Measurements from ENCODE around the gene ITIH2. TPM values are rescaled to one million over a fixed set of nuclear protein-coding genes. Genes with fewer than 3 reads are reported as not detected.
A peak's percentile ranks its signal among the peaks of the same experiment; 100 is the strongest.
"Not testable (repeated sequence)": the region's sequence is repeated elsewhere in the genome, so short reads cannot be mapped to it uniquely, and the experiment has no call there.

Gene ITIH2
- total RNA-seq, 6 experiments from 2014 or later, result 399 to 1,113 (median 694) TPM

GRCh38 chr10:7722927-7723529, 19.9 kb downstream of the ITIH2 start:
- TF ChIP-seq, protein P1, sequence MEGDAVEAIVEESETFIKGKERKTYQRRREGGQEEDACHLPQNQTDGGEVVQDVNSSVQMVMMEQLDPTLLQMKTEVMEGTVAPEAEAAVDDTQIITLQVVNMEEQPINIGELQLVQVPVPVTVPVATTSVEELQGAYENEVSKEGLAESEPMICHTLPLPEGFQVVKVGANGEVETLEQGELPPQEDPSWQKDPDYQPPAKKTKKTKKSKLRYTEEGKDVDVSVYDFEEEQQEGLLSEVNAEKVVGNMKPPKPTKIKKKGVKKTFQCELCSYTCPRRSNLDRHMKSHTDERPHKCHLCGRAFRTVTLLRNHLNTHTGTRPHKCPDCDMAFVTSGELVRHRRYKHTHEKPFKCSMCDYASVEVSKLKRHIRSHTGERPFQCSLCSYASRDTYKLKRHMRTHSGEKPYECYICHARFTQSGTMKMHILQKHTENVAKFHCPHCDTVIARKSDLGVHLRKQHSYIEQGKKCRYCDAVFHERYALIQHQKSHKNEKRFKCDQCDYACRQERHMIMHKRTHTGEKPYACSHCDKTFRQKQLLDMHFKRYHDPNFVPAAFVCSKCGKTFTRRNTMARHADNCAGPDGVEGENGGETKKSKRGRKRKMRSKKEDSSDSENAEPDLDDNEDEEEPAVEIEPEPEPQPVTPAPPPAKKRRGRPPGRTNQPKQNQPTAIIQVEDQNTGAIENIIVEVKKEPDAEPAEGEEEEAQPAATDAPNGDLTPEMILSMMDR (IDR thresholded peaks at IDR 0.05), result no peak
- no peak for TF ChIP-seq POLR2A (IDR thresholded peaks at IDR 0.05)
- Histone ChIP-seq H3K27ac (no peak overlapping the region), H3K4me3 (no peak overlapping the region), H3K36me3 (peaks cover 0 to 90% (median 36%) of the 10 kb centered on the region in 4 donors), H3K9me3 (no peaks in the 10 kb centered on the region), H3K4me1 (no peaks in the 10 kb centered on the region), H3K27me3 (no peaks in the 10 kb centered on the region)
- 87% methylated on average over 14 of the region's 18 CpGs for WGBS (ENCODE audit: insufficient coverage, low coverage, low lambda C conversion rate, missing lambda C conversion rate)
- intact Hi-C loops (cut with DNase I), result no loop called here
- DNase-seq (no peak), ATAC-seq (peak in 2 of 4 donors; percentile 14 to 44)

GRCh38 chr10:7734821-7735220, 31.7 kb downstream of the ITIH2 start:
- H3K4me3 ChIP-seq, result no peak overlapping the region
- no CpG with 5 or more reads among the region's 13 CpGs for WGBS (ENCODE audit: insufficient coverage, low coverage, low lambda C conversion rate, missing lambda C conversion rate)
- no peak for DNase-seq
- no peak overlapping the region for H3K27ac ChIP-seq
- no peaks in the 10 kb centered on the region for H3K4me1 ChIP-seq
- intact Hi-C loops (cut with DNase I), result no loop called here
- H3K36me3 ChIP-seq, result peaks cover 0 to 85% (median 39%) of the 10 kb centered on the region in 4 donors
- peak; percentile 15 to 45 (median 21) for ATAC-seq
- TF ChIP-seq POLR2A (IDR thresholded peaks at IDR 0.05), result no peak
- TF ChIP-seq, protein P1 (IDR thresholded peaks at IDR 0.05), result no peak
- no peaks in the 10 kb centered on the region for H3K9me3 ChIP-seq
- H3K27me3 ChIP-seq, result no peaks in the 10 kb centered on the region

- H3K27me3 ChIP-seq, result no peaks in the 10 kb centered on the region
- WGBS (ENCODE audit: insufficient coverage, low coverage, low lambda C conversion rate, missing lambda C conversion rate), result 73% methylated on average over 14 of the region's 20 CpGs
- no peak overlapping the region for H3K4me3 ChIP-seq
- intact Hi-C loops (cut with DNase I), result no loop called here
- H3K27ac ChIP-seq, result no peak overlapping the region
- H3K9me3 ChIP-seq, result no peaks in the 10 kb centered on the region
- H3K4me1 ChIP-seq, result no peaks in the 10 kb centered on the region
- peaks cover 0 to 85% (median 34%) of the 10 kb centered on the region in 4 donors for H3K36me3 ChIP-seq
- ATAC-seq (no peak), DNase-seq (no peak)
- TF ChIP-seq, protein P1 (IDR thresholded peaks at IDR 0.05), result no peak
- no peak for TF ChIP-seq POLR2A (IDR thresholded peaks at IDR 0.05)
These were observed 35.7 kb downstream of the ITIH2 start for GRCh38 chr10:7738536-7739407.

- no peak for DNase-seq
- H3K36me3 ChIP-seq, result peaks cover 0 to 96% (median 38%) of the 10 kb centered on the region in 4 donors
- no peak for TF ChIP-seq POLR2A (IDR thresholded peaks at IDR 0.05)
- TF ChIP-seq, protein P1 (IDR thresholded peaks at IDR 0.05), result no peak
- intact Hi-C loops (cut with DNase I), result no loop called here
- H3K9me3 ChIP-seq, result no peaks in the 10 kb centered on the region
- no peaks in the 10 kb centered on the region for H3K27me3 ChIP-seq
- no peaks in the 10 kb centered on the region for H3K4me1 ChIP-seq
- no peak for ATAC-seq
- H3K27ac ChIP-seq, result no peak overlapping the region
- 81% methylated on average over 8 of the region's 8 CpGs for whole genome bisulfite sequencing (ENCODE audit: insufficient coverage, low coverage, low lambda C conversion rate, missing lambda C conversion rate)
- no peak overlapping the region for H3K4me3 ChIP-seq
These were observed 41.2 kb downstream of the ITIH2 start for GRCh38 chr10:7744307-7744706.

- intact Hi-C loops (cut with DNase I), result not testable (repeated sequence)
- WGBS (ENCODE audit: insufficient coverage, low coverage, low lambda C conversion rate, missing lambda C conversion rate), result 88% methylated on average over 6 of the region's 7 CpGs
- peaks cover 0 to 94% (median 46%) of the 10 kb centered on the region in 4 donors for H3K36me3 ChIP-seq
These were observed 45.5 kb downstream of the ITIH2 start for GRCh38 chr10:7748637-7749036.

More at GRCh38 chr10:7748637-7749036, 45.5 kb downstream of the ITIH2 start:
- H3K27ac ChIP-seq, ATAC-seq, H3K9me3 ChIP-seq, H3K4me1 ChIP-seq, H3K4me3 ChIP-seq, H3K27me3 ChIP-seq, DNase-seq: not testable (repeated sequence)

All from right lobe of liver (tissue), 6 donors.